Measurements from ENCODE around the gene PTGDR.

GRCh38 chr14:52235866-52236510 lies 31.5 kb upstream of the PTGDR start:
- TF ChIP-seq CREB3L1 (IDR thresholded peaks at IDR 0.05; ENCODE audit: borderline replicate concordance, low read depth), result no peak
- no peak for TF ChIP-seq PATZ1 (CRISPR knock-in tag; IDR thresholded peaks at IDR 0.05; ENCODE audit: borderline replicate concordance)
- TF ChIP-seq EZH2 (IDR thresholded peaks at IDR 0.05; ENCODE audit: borderline replicate concordance, low read depth, low read length), result no peak
- no peak for TF ChIP-seq ZNF311 (CRISPR knock-in tag; IDR thresholded peaks at IDR 0.05)
- no peak for TF ChIP-seq CHD1 (IDR thresholded peaks at IDR 0.05; ENCODE audit: low read length)
